Astrocyte (in vitro differentiated cells and primary cell): ENCODE data around the gene CAMKMT.

ENCODE experiments used
- CTCF ChIP-seq: IDR thresholded peaks from 2 replicates; pipeline ENCODE4 v1.5.1; 2011; ENCODE audit warnings: low read depth, mild to moderate bottlenecking, inconsistent platforms, low read length, moderate library complexity; ENCODE audit not compliant: insufficient read depth
- EZH2 ChIP-seq: IDR thresholded peaks from 2 replicates; pipeline ENCODE4 v1.6.1; 2012; ENCODE audit warnings: mild to moderate bottlenecking, low read length, inconsistent platforms; ENCODE audit not compliant: insufficient read depth

- TF ChIP-seq CTCF (no peak), EZH2 (no peak)
Measured at GRCh38 chr2:44542520-44542919, 180.8 kb downstream of the CAMKMT start.
